Measurements from ENCODE around the gene BPIFA1. TPM values are rescaled to one million over a fixed set of nuclear protein-coding genes. Genes with fewer than 3 reads are reported as not detected.

The BPIFA1 gene
- total and polyA plus RNA-seq, 2 of the 8 experiments (the other 6 are each of a cell fraction or from before 2014, with no cell fraction given) = not detected

DNA sequence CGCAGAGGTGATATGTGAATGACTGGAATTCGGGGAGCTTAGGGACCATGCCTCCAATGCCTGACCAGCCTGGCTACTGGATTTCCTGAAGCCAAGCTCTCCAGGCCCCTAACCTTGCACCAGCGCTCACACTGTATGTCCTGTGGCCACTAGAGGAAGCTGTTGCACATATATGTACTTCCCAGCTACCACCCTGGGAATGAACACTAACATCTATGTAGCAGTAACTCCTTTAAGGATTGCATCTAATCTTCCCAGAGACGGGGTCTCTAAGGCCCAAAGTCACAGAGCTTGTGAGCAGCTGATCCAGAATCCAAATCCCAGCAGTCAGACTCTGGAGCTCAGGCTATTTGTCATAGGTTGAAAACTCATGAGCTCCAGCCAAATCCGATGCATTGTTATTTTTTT is 26.9 kb downstream of the BPIFA1 start:
- no peak overlapping the region for H2AFZ ChIP-seq (ENCODE audit: low read length)
- 0 out of 7 replicates have a peak, but pooled peaks cover 0 to 3% (median 0%) of the 10 kb centered on the region in 4 experiments for H3K27me3 ChIP-seq (replicated peaks in 1 of 4; ENCODE audit: control insufficient read depth in 3 of 4, extremely low read depth in 1 of 4, insufficient read depth in 3 of 4, low read length in 3 of 4)
- no peak overlapping the region for H2BK15ac ChIP-seq (ENCODE audit: low read length)
- no peak overlapping the region for H3K23ac ChIP-seq (ENCODE audit: insufficient read length)
- H3K23me2 ChIP-seq (ENCODE audit: low read depth, low read length) = no peaks in the 10 kb centered on the region
- no peak overlapping the region for H3K56ac ChIP-seq (replicated peaks; ENCODE audit: insufficient read length, low read depth, low read length)
- H3K36me3 ChIP-seq (ENCODE audit: control insufficient read depth in 2 of 4, insufficient read depth in 4 of 4, low read length in 3 of 4) = no peaks in the 10 kb centered on the region
- no peaks in the 10 kb centered on the region for H3K79me1 ChIP-seq (ENCODE audit: low read depth, low read length)
- H4K8ac ChIP-seq (ENCODE audit: extremely low read depth, insufficient read depth, low read length) = no peak overlapping the region; the same call in 1 of the 2 replicates
- DNase-seq (ENCODE audit: low read depth in 1 of 2, low spot score in 2 of 2) (peak in 1 of 2 experiments; percentile 5), FAIRE-seq (peak; percentile 81)
- H3K79me2 ChIP-seq (ENCODE audit: control insufficient read depth in 1 of 2, insufficient read depth in 2 of 2, low read length in 2 of 2) = no peaks in the 10 kb centered on the region
- ChIA-PET CTCF (ENCODE audit: partially characterized antibody) (interaction anchor here (0.6 to 7.1 kb wide), 36 partner anchors 9 to 410 kb away, joined by 3 to 81 read pairs (median 4); partner anchors contain the start of gene BPIFA1), POLR2A (ENCODE audit: partially characterized antibody) (no interaction called here)
- no peak overlapping the region for H4K5ac ChIP-seq (ENCODE audit: insufficient read length, low read depth, low read length)
- no peak overlapping the region for H3K4ac ChIP-seq (replicated peaks; ENCODE audit: insufficient read length, low read depth, low read length)
- no peaks in the 10 kb centered on the region for H4K20me1 ChIP-seq (replicated peaks in 1 of 2; ENCODE audit: control insufficient read depth in 1 of 2, insufficient read depth in 2 of 2, low read length in 2 of 2)
- WGBS, 2 experiments (ENCODE audit: extremely low coverage in 1 of 2, insufficient coverage in 1 of 2, insufficient read length in 1 of 2, insufficient replicate concordance in 2 of 2, low coverage in 1 of 2, low lambda C conversion rate in 2 of 2, missing lambda C conversion rate in 1 of 2) = 57% methylated on average over 5 of the region's 5 CpGs; no CpG with 5 or more reads in 1 of the 2 experiments
- no peak overlapping the region for H3K14ac ChIP-seq (ENCODE audit: insufficient read length)
- no peak overlapping the region for H2BK5ac ChIP-seq (ENCODE audit: low read depth, low read length)
- no peak overlapping the region for H2BK20ac ChIP-seq (ENCODE audit: low read length)
- H3K9me3 ChIP-seq (ENCODE audit: insufficient read depth in 2 of 2, low read depth in 1 of 2, low read length in 1 of 2) = no peaks in the 10 kb centered on the region
- H4K91ac ChIP-seq (replicated peaks; ENCODE audit: insufficient read length, low read length) = no peak overlapping the region
- H2BK120ac ChIP-seq (replicated peaks; ENCODE audit: low read depth, low read length) = no peak overlapping the region
- no peak overlapping the region for H2BK12ac ChIP-seq (ENCODE audit: low read depth, low read length)
- no peaks in the 10 kb centered on the region for H3K4me1 ChIP-seq (replicated peaks in 1 of 4; ENCODE audit: control insufficient read depth in 3 of 4, insufficient read depth in 4 of 4, low read length in 3 of 4)
- H3K9ac ChIP-seq (replicated peaks in 1 of 4; ENCODE audit: extremely low read depth in 1 of 4, low read depth in 3 of 4, low read length in 3 of 4) = no peak overlapping the region
- no peak overlapping the region for H3K18ac ChIP-seq (ENCODE audit: extremely low read depth, low read length)
- no peak overlapping the region for H3K4me3 ChIP-seq (ENCODE audit: extremely low read depth in 1 of 4, insufficient read depth in 2 of 4, low read depth in 3 of 4, low read length in 4 of 4)
- H2AK5ac ChIP-seq (ENCODE audit: low read depth, low read length) = no peak overlapping the region
- no peak overlapping the region for H3K27ac ChIP-seq (ENCODE audit: low read depth, low read length)
- no peak overlapping the region for H3K4me2 ChIP-seq (ENCODE audit: insufficient read depth in 1 of 2, low read depth in 2 of 2, low read length in 2 of 2)
- no peak for TF ChIP-seq SIX5 (IDR thresholded peaks at IDR 0.05; ENCODE audit: low read depth, low read length)
- no peak for TF ChIP-seq MAX (IDR thresholded peaks at IDR 0.05)
- no peak for TF ChIP-seq POU5F1 (IDR thresholded peaks at IDR 0.05; ENCODE audit: low read depth, low read length)
- no peak for TF ChIP-seq CBX5 (IDR thresholded peaks at IDR 0.05; ENCODE audit: low read depth, low read length)
- TF ChIP-seq, protein P1, sequence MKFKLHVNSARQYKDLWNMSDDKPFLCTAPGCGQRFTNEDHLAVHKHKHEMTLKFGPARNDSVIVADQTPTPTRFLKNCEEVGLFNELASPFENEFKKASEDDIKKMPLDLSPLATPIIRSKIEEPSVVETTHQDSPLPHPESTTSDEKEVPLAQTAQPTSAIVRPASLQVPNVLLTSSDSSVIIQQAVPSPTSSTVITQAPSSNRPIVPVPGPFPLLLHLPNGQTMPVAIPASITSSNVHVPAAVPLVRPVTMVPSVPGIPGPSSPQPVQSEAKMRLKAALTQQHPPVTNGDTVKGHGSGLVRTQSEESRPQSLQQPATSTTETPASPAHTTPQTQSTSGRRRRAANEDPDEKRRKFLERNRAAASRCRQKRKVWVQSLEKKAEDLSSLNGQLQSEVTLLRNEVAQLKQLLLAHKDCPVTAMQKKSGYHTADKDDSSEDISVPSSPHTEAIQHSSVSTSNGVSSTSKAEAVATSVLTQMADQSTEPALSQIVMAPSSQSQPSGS (IDR thresholded peaks at IDR 0.05; ENCODE audit: low read length) = no peak
- TF ChIP-seq KDM1A (IDR thresholded peaks at IDR 0.05; ENCODE audit: borderline replicate concordance, low read length) = no peak
- no peak for TF ChIP-seq GTF2F1 (IDR thresholded peaks at IDR 0.05; ENCODE audit: borderline replicate concordance, low read depth, low read length)
- TF ChIP-seq CTCF (IDR thresholded peaks at IDR 0.05; ENCODE audit: control extremely low read depth in 1 of 3, insufficient read depth in 1 of 3, low read depth in 1 of 3, low read length in 3 of 3) = peak; percentile 67 to 87 (median 86)
- no peak for TF ChIP-seq EGR1 (IDR thresholded peaks at IDR 0.05; ENCODE audit: borderline replicate concordance, low read depth, low read length)
- TF ChIP-seq TCF12 (IDR thresholded peaks at IDR 0.05; ENCODE audit: low read depth, low read length) = 0 out of 2 replicates have a peak, but pooled peaks have one; percentile 37
